IMR-90 (cell line): Measurements from ENCODE around the gene FOXR1.

ENCODE experiments used
- CEBPB ChIP-seq: IDR thresholded peaks from 2 replicates; pipeline ENCODE4 v1.6.1; 2012; ENCODE audit warnings: low read depth, low read length, improper control_type of control experiment
- CTCF ChIP-seq: conservative IDR thresholded peaks from 2 replicates; pipeline ENCODE4 v1.5.1; 2012; ENCODE audit warnings: mild to moderate bottlenecking, low read depth, low read length, improper control_type of control experiment
- POLR2A ChIP-seq: IDR thresholded peaks from 2 replicates; pipeline ENCODE4 v1.6.1; 2012; ENCODE audit warnings: mild to moderate bottlenecking, low read depth, low read length
- RAD21 ChIP-seq: IDR thresholded peaks from 2 replicates; pipeline ENCODE4 v1.6.1; 2012; ENCODE audit warnings: low read length, improper control_type of control experiment

GRCh38 chr11:118956094-118956846 lies 15.3 kb upstream of the FOXR1 start, which contains the start of gene UPK2:
- TF ChIP-seq CTCF (peak; percentile 97), RAD21 (peak; percentile 98), POLR2A (peak; percentile 57; the same call in 1 of the 2 replicates), CEBPB (no peak)
